ENCODE data around the gene PTRH1.
"Not testable (repeated sequence)": the region's sequence is repeated elsewhere in the genome, so short reads cannot be mapped to it uniquely, and the experiment has no call there.

Gene PTRH1

DNA sequence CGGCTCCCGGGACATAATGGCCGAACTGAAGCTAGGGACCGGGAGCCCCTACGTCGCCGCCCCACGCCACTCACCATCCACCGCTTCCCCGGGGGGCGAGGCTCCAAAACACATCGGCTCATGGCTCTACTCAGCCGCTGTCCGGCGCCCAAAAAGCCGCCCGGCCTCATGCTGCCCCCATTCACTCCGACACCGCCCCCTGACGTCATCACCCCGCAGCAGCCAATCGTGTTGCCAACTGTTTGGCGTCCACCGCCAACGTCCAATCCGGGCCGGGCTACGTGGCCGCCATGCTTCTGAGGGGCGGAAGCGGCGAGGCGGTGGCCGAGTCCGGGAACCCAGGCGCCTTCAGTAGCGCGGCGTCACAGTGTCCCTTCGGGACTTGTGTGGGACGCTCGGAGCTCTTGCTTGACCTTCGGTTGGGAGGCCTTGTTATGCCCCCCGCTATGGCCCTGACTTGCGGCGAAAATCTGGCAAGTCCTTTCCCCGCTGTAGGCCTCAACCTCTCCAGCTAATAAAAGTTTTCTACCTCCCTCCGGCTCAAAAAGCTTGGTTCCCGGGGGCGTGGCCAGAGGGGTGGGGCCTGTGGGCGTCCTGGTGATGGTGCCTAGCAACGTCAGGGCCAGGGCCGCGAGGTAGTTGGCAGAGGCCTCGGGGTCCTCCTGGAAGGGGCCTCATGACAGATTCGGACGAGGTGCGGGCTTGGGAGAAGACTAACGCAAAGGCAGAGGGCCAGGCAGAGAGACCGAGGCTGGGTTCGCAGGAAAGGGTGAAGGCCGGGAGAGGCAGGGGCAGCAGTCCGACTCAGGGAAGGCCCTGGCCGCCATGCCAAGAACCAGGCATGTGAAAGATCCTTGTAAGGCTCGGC, at the start of gene PTRH1, which contains the start of gene TTC16:
Gene PTRH1, minus strand, starts transcription at position 194 of the 868 bp plus-strand sequence. Its CDS starts 24 bp downstream, at position 170.
Gene TTC16, plus strand, starts transcription at position 610 of the 868 bp plus-strand sequence. Its CDS starts 67 bp downstream, at position 677.
- peak; percentile 94 for DNase-seq

DNA sequence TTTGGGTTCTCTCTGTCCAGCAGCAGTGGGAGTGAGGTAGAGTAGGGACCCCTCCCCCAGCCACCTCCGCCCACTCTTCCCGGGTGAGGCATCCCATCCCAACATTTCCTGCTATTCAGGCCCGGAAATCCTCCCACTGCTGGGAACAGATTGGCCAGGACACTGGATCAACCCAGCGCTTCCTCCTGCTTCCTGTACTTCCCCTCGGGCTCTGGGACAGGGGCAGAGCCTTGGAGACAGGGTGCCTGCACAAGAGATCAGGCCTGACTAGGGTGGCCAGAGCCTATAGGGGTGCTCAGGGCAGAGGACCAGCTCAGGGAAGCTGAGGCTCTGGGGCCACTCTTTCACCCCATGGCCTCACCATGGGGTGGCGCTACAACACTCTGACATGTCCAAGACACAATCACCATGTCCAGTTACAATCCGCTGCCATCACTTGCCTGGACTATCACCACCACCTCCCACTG, 48.5 kb upstream of the PTRH1 start:
- no peak for DNase-seq

GRCh38 chr9:127762111-127762676, 46.7 kb upstream of the PTRH1 start:
- DNase-seq: no peak

DNA sequence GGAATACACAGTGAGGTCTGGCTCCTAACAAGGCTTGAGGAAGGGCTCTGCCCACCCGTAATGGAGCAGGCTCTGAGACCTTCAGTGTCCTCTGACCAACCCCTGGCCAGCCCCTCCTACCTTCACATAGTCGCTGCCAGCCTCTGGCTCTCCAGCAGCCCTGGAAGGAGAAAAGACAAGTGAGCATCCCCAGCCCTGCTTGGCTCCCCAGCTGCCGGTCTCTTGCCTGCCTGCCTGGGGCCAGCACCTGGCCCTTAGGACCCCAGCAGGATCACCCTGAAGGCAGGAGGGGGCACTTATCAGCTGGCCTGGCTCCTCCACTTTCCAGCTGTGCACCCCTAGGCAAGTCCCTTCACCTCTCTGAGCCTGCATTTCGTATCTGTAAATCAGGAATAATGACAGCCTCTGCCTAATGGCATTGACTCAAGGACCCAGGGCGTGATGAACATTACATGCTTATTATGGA, 46.1 kb upstream of the PTRH1 start:
- DNase-seq: no peak

GRCh38 chr9:127761061-127761460, 45.6 kb upstream of the PTRH1 start:
- no peak for DNase-seq

- DNase-seq: no peak
These were observed 43.4 kb upstream of the PTRH1 start for GRCh38 chr9:127758843-127759242.

GRCh38 chr9:127756776-127757175, 41.3 kb upstream of the PTRH1 start:
- not testable (repeated sequence) for DNase-seq

DNA sequence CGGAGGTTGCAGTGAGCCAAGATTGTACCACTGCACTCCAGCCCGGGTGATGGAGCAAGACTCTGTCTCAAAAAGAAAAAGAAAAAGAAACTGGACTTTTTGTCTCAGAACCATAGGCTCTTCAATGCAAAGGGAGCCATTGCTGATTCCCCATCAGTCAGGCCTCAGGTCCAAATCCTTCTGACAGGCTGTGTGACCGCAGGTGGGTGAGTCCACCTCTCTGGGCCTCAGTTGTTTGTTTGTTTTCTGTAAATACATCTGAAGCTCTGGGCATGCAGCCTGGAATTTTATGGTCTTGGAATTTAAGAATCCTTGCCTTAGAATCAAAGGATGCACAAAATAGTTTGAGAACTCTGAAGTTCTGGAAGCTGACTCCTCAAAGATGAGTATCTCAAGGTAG, 40.8 kb upstream of the PTRH1 start:
- no peak for DNase-seq

DNA sequence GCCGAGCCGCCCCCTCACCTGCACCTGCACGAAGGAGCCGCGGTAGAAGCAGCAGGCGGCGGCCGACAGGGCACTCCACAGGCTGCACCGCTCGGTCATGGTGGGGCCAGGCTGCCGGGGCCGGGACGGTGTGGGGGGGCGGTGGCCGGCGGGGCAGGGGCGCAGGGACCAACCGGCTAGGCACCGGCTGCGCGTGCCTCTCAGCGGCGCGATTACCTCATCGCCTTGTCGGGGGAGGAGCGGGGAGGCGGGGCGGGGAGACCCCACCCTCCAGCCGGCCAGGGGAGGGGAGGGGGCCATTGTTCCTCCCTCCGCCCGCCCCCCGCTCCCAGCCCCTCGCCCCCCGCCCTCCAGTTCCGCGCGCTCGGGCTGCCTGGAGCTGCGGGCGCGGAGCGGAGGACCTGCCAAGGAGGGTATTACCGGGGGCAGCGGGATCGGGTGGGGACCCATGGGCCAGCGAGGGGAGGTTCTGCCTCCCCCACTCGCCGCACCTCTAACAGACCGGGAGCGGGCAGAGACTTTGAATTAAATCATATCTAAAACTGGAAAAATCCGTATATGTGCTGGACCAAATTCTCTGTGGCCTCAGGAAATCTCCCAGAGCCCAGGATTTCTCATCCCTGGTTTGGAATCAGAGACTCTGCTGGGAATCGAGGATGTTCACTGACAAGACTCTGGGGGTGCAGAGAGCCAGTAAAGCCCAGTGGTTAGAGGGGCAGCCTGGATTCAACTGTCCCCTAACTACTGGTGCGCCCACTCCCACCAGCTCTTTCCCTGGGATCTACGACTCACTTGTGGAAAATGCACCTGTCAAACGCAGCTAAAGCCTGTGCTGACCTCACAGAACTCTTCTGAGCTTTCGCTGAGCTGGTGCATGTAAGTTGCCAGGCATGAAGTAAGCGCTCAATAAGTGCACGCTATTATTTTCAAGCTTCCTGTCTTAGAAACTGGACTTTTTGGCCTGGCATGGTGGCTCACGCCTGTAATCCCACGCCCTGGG, 39.9 kb upstream of the PTRH1 start:
- no peak for DNase-seq

DNA sequence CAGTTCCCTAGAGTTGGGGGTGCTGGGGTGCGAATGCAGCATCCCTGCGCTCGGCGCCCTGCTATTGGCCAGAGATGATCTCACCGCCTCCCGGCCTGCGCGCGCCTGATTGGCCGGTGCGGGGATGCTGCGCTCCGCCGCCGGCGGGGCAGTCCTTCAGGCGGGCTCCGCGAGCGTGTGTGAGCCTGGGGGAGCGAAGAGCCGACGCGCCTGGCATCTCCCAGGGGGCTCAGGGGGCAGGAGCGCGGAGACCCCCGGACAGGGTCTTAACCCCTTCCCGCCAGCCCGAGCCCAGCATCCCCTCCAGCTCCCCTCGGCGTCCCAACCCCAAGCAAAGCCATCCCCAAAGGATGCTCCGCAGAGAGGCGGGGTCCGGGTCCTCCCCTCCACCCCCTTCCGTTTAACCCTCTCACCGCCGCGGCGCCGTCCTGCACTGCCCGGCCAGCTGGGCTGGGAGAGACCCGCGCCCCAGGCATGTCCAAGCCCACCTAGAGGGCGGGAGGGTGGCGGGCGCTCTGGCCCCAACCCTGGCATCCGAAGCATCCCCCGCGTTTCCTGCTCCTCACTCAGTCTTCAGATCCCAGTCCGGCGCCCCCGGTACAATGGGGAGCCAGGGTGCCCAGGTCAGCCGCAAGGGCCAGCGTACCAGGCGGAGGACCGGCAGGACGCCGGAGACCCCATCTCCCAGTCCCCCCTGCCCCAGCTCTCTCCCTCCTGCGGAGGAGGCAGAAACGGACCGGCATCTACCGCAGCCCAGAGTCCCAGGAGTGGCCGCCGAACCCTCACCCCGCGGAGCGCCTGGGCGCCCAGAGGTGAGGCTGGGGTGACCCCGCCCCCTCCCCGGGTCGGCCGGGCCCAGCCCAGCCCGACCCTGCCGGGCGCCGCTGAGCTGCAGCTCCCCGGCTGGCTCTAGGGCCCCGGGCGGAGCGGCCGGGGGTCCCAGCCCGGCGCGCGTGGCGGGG, 38.9 kb upstream of the PTRH1 start:
- DNase-seq: no peak

DNA sequence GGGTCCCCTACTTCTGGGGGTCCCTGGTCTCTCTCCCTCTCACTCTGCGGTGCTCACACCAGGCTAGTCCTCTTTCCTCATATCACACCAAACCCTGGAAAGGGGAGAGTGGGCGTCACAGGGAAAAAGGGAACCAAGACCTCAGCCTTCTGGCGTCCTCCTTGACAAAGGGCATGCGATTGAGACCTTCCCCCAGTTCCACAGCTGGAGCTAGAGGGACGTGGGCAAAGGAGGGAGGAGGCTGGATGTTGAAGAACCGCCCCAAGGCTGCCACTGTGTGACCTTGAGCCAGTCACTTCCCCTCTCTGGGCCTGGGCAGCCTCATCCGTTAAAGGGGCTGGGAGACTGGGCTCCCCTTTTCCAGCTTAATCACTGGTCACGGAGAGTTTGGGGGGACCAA, 38.2 kb upstream of the PTRH1 start:
- no peak for DNase-seq

DNA sequence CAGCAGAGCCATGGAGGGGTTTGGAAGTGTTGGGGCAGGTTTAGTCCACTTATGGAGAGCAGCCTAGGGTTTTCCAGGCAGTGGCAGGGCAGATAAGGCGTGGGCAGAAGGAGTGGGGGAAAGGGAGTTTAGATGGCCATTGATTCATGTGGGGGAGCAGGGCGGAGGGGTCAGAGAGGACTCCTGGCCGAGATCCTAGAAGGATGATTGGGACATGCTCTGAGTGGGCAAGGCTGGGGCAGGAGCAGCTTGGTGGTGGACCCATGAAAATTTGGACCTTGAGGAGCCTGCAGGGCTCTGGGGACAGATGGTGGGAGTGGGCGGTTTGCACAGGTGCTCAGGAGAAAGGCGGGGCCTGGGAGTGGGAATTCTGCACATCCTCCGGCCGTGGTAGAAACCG, 37.7 kb upstream of the PTRH1 start:
- DNase-seq: no peak

- DNase-seq: no peak
These were observed 36.0 kb upstream of the PTRH1 start for GRCh38 chr9:127751269-127752054.

GRCh38 chr9:127749090-127749787, 33.8 kb upstream of the PTRH1 start:
- no peak for DNase-seq

- no peak for DNase-seq
These were observed 31.6 kb upstream of the PTRH1 start for GRCh38 chr9:127746959-127747569.

DNA sequence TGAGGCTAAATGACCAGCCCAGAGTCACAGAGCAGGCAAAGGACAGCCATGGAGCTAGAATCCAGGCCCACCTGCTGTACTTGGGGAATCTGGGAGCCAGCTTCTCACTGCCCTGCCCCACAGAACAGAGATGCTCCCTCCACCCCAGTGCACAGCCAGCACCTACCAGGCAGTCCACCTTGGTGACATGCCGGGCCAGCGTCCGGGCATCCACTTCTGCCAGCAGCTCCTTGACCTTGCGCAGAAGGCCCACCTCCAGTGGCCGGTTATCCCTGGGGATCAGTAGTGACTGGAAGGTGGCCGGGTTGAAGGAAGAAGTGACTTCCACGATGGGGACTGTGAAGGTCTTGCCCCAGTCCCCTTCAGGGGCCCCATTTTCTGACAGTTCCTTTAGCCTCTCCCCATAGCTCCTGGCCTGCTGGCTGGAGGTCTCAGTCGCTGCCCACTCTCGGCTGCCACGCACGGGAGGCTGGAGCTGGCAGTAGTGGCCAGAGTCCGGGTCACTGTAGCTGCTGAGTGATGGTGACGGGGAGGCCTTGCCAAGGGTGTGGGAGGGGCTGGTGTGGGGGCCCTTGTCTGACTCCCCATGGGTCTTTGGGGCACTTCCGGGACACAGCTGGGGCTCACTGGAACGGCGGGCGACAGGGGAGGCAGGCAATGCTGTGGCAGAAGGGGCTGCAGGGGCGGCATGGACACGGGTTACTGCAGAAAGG, 29.1 kb upstream of the PTRH1 start:
- no peak for DNase-seq

- no peak for DNase-seq
These were observed 27.1 kb upstream of the PTRH1 start for GRCh38 chr9:127742435-127743088.

- DNase-seq: no peak
These were observed 26.5 kb upstream of the PTRH1 start for GRCh38 chr9:127741831-127742434.

Data from activated CD4-positive, alpha-beta T cell treated with anti-CD3 and anti-CD28 coated beads for 1 hour (primary cell).